SK-N-SH treated with all-trans-retinoic acid at 6 μM for 48 hours (cell line): ENCODE measurements around the gene TCF7.

ENCODE experiments used
- ATAC-seq: fragments of 200-7000 bp; cut with Tn5 transposase; 3 replicates; pipeline ENCODE4 v1.9.1; 2020; ENCODE audit warnings: mild to moderate bottlenecking, moderate library complexity
- ARNTL ChIP-seq: fragments of 450-650 bp; formaldehyde crosslinking; IDR thresholded peaks from 2 replicates; pipeline ENCODE4 v1.5.0; 2020; ENCODE audit warnings: low read depth, mild to moderate bottlenecking, moderate library complexity, borderline replicate concordance
- BACH2 ChIP-seq: fragments of 250-450 bp; sonication (Bioruptor Pico); IDR thresholded peaks from 2 replicates; pipeline ENCODE4 v1.9.0; 2021; ENCODE audit warnings: mild to moderate bottlenecking, borderline replicate concordance
- CREB5 ChIP-seq: fragments of 250-450 bp; sonication (Bioruptor Pico); IDR thresholded peaks from 2 replicates; pipeline ENCODE4 v1.5.1; 2020; ENCODE audit warnings: low read depth, mild to moderate bottlenecking, moderate library complexity
- CSDC2 ChIP-seq: fragments of 250-450 bp; sonication (Bioruptor Pico); IDR thresholded peaks from 2 replicates; pipeline ENCODE4 v1.5.0; 2020; ENCODE audit warnings: mild to moderate bottlenecking, moderate library complexity
- CSRNP3 ChIP-seq: fragments of 250-450 bp; sonication (Bioruptor Pico); IDR thresholded peaks from 2 replicates; pipeline ENCODE4 v1.5.1; 2021; ENCODE audit warnings: mild to moderate bottlenecking, moderate library complexity
- ESRRG ChIP-seq: fragments of 250-450 bp; sonication (Bioruptor Pico); IDR thresholded peaks from 2 replicates; pipeline ENCODE4 v1.6.1; 2021; ENCODE audit warnings: mild to moderate bottlenecking
- GLIS3 ChIP-seq: fragments of 250-450 bp; sonication (Bioruptor Pico); IDR thresholded peaks from 2 replicates; pipeline ENCODE4 v1.5.0; 2020; ENCODE audit warnings: mild to moderate bottlenecking, moderate library complexity
- OSR1 ChIP-seq: fragments of 250-450 bp; sonication (Bioruptor Pico); IDR thresholded peaks from 2 replicates; pipeline ENCODE4 v1.8.0; 2022; ENCODE audit warnings: moderate library complexity, mild to moderate bottlenecking, inconsistent platforms
- PATZ1 ChIP-seq: fragments of 250-450 bp; sonication (Bioruptor Pico); IDR thresholded peaks from 2 replicates; pipeline ENCODE4 v1.8.0; 2020; ENCODE audit warnings: mild to moderate bottlenecking, moderate library complexity, borderline replicate concordance
- POU6F1 ChIP-seq: fragments of 250-450 bp; sonication (Bioruptor Pico); IDR thresholded peaks from 2 replicates; pipeline ENCODE4 v1.8.0; 2021; ENCODE audit warnings: low read depth, mild to moderate bottlenecking, moderate library complexity, borderline replicate concordance
- RARB ChIP-seq: fragments of 250-450 bp; sonication (Bioruptor Pico); IDR thresholded peaks from 2 replicates; pipeline ENCODE4 v1.8.0; 2021; ENCODE audit warnings: mild to moderate bottlenecking, moderate library complexity
- SNAI2 ChIP-seq: fragments of 250-450 bp; sonication (Bioruptor Pico); IDR thresholded peaks from 2 replicates; pipeline ENCODE4 v1.5.0; 2020; ENCODE audit warnings: mild to moderate bottlenecking, moderate library complexity
- TCF4 ChIP-seq: fragments of 250-450 bp; sonication (Bioruptor Pico); IDR thresholded peaks from 2 replicates; pipeline ENCODE4 v1.8.0; 2021; ENCODE audit warnings: mild to moderate bottlenecking, moderate library complexity, borderline replicate concordance
- TOX ChIP-seq: fragments of 250-450 bp; sonication (Bioruptor Pico); IDR thresholded peaks from 2 replicates; pipeline ENCODE4 v1.8.0; 2021; ENCODE audit warnings: mild to moderate bottlenecking, moderate library complexity, borderline replicate concordance
- TSHZ2 ChIP-seq: fragments of 250-450 bp; sonication (Bioruptor Pico); IDR thresholded peaks from 2 replicates; pipeline ENCODE4 v1.5.0; 2020; ENCODE audit warnings: mild to moderate bottlenecking, moderate library complexity
- ZC3H10 ChIP-seq: fragments of 250-450 bp; sonication (Bioruptor Pico); IDR thresholded peaks from 2 replicates; pipeline ENCODE4 v1.5.1; 2021; ENCODE audit warnings: mild to moderate bottlenecking, moderate library complexity
- ZFP30 ChIP-seq: fragments of 450-650 bp; formaldehyde crosslinking; IDR thresholded peaks from 2 replicates; pipeline ENCODE4 v1.5.0; 2022; ENCODE audit warnings: mild to moderate bottlenecking, moderate library complexity
- ZNF565 ChIP-seq: fragments of 450-650 bp; formaldehyde crosslinking; conservative IDR thresholded peaks from 2 replicates; pipeline ENCODE4 v1.5.0; 2020; ENCODE audit warnings: low read depth, mild to moderate bottlenecking, moderate library complexity
- ZNF70 ChIP-seq: fragments of 450-650 bp; formaldehyde crosslinking; IDR thresholded peaks from 2 replicates; pipeline ENCODE4 v1.5.0; 2020; ENCODE audit warnings: mild to moderate bottlenecking, moderate library complexity
- ZNF8 ChIP-seq: fragments of 450-650 bp; formaldehyde crosslinking; IDR thresholded peaks from 2 replicates; pipeline ENCODE4 v1.5.0; 2020; ENCODE audit warnings: mild to moderate bottlenecking, moderate library complexity

The TCF7 gene

GRCh38 chr5:134113902-134114875 lies at the start of gene TCF7:
Gene TCF7, plus strand, starts transcription at chr5:134114681. Its CDS starts 226 bp downstream, at chr5:134114907.
- peak; percentile 94 for ATAC-seq
- no peak for TF ChIP-seq POU6F1 (CRISPR knock-in tag)
- TF ChIP-seq BACH2 (CRISPR knock-in tag): no peak
- no peak for TF ChIP-seq PATZ1 (CRISPR knock-in tag)
- TF ChIP-seq CSRNP3 (CRISPR knock-in tag): no peak
- TF ChIP-seq RARB (CRISPR knock-in tag): no peak
- TF ChIP-seq ZFP30: no peak
- TF ChIP-seq CSDC2: no peak
- TF ChIP-seq ZNF565 (CRISPR knock-in tag): no peak
- TF ChIP-seq OSR1: no peak
- TF ChIP-seq ZNF70 (CRISPR knock-in tag): no peak
- TF ChIP-seq TSHZ2 (CRISPR knock-in tag): no peak
- TF ChIP-seq GLIS3 (CRISPR knock-in tag): no peak
- TF ChIP-seq TOX (CRISPR knock-in tag): no peak
- no peak for TF ChIP-seq ESRRG
- no peak for TF ChIP-seq CREB5
- TF ChIP-seq ARNTL (CRISPR knock-in tag): no peak
- TF ChIP-seq SNAI2 (CRISPR knock-in tag): no peak
- TF ChIP-seq TCF4 (CRISPR knock-in tag): no peak
- TF ChIP-seq ZC3H10 (CRISPR knock-in tag): no peak

- ATAC-seq: no peak
Observed at GRCh38 chr5:134069553-134069952, 44.9 kb upstream of the TCF7 start.

More at GRCh38 chr5:134069553-134069952, 44.9 kb upstream of the TCF7 start:
- TF ChIP-seq ZNF8 (CRISPR knock-in tag): no peak
